Duodenal mucosa (tissue), 2 donors: Measurements from ENCODE around the gene KLF13.

Experiments
- H3K27ac ChIP-seq: one replicate; pipeline ENCODE4 v1.7.0; 2013; ENCODE audit warnings: low read depth, low read length
- H3K27me3 ChIP-seq, 2 donors: one replicate each; pipeline ENCODE4 v1.7.0; 2013; ENCODE audit warnings: low read length in 2 of 2, control low read depth in 1 of 2; ENCODE audit not compliant: insufficient read depth in 2 of 2, control insufficient read depth in 1 of 2
- H3K36me3 ChIP-seq, 2 donors: one replicate each; pipeline ENCODE4 v1.7.0; 2013; ENCODE audit warnings: low read length in 2 of 2, control low read depth in 1 of 2; ENCODE audit not compliant: insufficient read depth in 2 of 2, control insufficient read depth in 1 of 2
- H3K4me1 ChIP-seq, 2 donors: one replicate each; pipeline ENCODE4 v1.7.0; 2013; ENCODE audit warnings: low read length in 2 of 2, control low read depth in 1 of 2; ENCODE audit not compliant: insufficient read depth in 2 of 2, control insufficient read depth in 1 of 2
- H3K4me3 ChIP-seq, 2 donors: one replicate each; pipeline ENCODE4 v1.7.0; 2013; ENCODE audit warnings: low read length in 2 of 2, low read depth in 1 of 2
- H3K9ac ChIP-seq, 2 donors: one replicate each; pipeline ENCODE4 v1.7.0; 2013; ENCODE audit warnings: low read length in 2 of 2, low read depth in 1 of 2
- H3K9me3 ChIP-seq, 2 donors: one replicate each; pipeline ENCODE4 v1.7.0; 2013; ENCODE audit warnings: low read length in 2 of 2, control low read depth in 1 of 2; ENCODE audit not compliant: control insufficient read depth in 1 of 2

The KLF13 gene

DNA sequence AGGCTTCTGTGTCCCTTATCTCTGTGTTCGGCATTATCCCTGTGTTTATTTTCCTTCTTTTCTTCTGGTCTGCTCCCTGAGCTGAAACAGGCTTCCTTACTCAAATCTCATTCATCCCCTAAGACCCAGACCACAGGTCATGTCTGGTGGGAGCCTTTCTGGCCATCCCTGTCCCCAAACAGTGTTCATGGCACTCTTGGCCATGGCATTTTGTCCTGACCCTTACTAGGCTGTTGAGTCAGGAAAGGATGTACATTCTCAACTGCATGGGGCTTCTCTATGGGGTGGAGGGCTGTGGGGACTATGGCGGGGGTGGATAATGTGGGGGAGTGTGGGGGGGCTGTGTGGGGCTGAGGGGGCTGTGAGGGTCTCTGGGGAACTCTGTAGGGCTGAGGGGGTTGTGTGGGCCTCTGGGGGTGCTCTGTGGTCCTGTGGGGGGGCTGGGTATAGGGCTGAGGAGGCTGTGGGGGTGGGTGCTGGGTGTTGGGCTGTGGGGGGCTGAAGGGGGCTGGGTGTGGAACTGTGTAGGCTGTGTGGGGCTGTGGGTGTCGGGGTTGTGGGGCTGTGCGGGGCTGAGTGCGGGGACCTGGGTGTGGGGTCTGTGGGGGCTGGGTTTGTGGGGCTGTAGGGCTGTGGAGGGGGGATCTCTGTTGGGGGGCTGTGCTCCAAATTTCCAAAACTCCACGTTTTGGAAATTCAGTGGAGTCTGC is 64.3 kb downstream of the KLF13 start:
- Histone ChIP-seq H3K36me3 (no peaks in the 10 kb centered on the region), H3K4me1 (peaks cover 6 to 14% of the 10 kb centered on the region in 2 donors), H3K9me3 (no peaks in the 10 kb centered on the region), H3K27ac (no peak overlapping the region), H3K4me3 (no peak overlapping the region), H3K27me3 (no peaks in the 10 kb centered on the region), H3K9ac (no peak overlapping the region)

DNA sequence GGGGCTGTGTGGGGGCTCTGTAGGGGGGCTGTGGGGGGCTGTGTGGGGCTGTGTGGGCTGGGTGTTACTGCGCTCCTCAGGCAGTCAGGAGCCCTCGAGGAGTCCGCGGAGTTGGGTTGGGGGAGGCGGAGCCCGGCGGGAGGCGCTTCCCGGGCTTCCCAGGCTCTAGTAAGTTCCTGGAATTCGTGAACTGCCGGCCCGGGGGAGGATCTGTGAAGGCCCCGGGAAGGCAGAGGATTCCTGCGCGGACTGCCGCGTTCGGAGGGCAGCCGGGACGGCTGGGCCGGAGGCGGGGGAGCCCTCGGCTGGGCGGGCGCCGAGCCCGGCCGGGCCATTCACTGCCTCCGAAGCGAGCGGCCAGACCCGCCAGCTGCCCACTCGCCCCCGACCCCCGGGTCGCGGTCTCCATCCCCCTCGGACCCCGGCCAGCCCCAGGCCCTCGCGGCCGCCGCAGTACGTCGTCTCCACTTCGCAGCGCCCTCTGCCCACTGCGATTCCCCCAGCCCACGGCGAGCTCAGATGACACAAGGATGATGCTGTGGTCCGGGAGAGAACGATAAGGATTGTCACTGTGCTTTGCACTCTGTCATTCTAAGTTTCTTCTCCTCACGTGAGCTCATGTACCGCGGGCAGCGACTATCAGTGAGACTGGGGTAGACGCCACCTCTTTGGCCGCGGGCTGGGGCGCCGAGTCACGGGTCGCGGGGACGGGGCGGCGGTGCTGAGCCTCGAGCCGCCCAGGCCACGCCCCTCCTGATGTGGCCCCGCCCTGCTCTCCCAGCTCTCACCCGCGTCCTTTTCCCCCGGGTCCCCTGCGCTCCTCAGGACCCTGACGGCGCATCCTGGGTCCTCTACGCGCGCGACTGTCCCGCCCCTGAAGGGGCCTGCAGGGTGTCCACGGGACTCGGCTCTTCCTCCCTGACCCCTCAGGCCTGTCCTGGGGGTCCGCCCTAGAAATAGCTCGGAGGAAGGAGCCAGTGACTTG is 65.3 kb downstream of the KLF13 start:
- H3K4me1 ChIP-seq, result peaks cover 12 to 14% of the 10 kb centered on the region in 2 donors
- H3K36me3 ChIP-seq, result no peaks in the 10 kb centered on the region
- no peaks in the 10 kb centered on the region for H3K9me3 ChIP-seq
- H3K4me3 ChIP-seq, result peak overlapping the region; percentile 69 to 80
- H3K27me3 ChIP-seq, result no peaks in the 10 kb centered on the region
- peak overlapping the region; percentile 64 to 82 for H3K9ac ChIP-seq
- peak overlapping the region; percentile 91 for H3K27ac ChIP-seq

DNA sequence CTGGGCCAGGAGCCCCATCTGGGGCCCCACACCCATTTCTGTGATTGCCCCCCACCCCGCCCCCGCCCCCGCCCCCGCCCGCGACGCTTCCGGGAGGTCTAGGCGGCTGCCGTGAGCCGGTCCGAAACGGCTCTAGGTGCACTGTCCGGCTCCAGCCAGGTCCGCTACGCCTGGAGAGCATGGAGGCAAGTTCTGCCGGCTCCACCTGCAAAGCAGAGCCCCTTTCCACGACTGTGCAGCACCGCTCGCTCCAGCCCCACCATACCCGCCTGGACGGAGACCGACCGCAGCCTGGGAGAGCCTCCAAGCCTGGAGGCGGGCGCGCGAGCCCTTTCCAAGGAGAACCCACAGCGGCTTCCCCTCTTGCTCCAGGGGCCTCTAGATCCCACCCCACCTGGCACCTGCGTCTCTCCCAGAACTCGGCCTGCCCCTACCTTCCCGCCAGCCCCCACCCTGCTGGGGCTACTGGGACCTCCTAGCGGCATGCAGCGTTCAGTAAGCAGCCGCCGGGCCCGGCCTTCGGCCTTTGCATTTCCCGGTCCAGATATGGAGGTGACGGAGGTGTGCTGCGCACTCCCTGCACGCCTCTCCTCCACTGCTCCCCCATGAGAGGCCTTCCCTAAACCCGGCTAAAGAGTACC is 66.2 kb downstream of the KLF13 start:
- H3K9ac ChIP-seq, result peak overlapping the region; percentile 64 to 82
- peaks cover 19 to 20% of the 10 kb centered on the region in 2 donors for H3K4me1 ChIP-seq
- no peaks in the 10 kb centered on the region for H3K27me3 ChIP-seq
- H3K27ac ChIP-seq, result peak overlapping the region; percentile 91
- no peaks in the 10 kb centered on the region for H3K36me3 ChIP-seq
- no peaks in the 10 kb centered on the region for H3K9me3 ChIP-seq
- peak overlapping the region; percentile 69 to 80 for H3K4me3 ChIP-seq

DNA sequence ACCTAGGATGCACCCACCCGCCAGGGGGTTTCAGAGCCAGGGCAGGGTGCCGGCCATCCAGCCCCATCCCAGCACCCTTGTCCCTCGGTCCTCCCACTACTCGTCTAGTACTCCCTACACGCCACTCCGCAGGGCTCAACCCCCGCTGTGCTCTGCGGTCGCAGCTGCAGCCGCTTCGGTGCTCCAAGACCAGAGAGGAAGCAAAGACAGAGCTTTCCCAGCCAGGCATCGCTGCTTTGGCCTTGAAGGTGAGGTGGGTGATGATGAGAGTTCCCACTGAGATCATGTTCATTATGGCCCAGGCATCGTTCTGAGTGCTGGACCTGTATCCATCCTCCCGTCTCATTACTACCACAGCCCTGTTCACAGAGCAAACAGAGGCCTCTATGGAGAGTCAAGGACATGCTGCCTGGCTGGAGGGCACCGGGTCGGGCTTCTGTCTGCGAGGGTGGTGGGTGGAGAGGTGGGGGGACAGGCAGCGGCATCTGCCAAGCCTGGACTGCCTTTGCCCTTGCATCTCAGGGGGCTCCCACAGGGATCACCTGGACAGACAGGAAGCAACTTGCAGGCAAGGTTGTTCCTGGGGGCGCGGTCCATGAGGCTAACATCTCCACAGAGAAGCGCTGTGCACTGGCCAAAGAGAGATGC is 66.9 kb downstream of the KLF13 start:
- Histone ChIP-seq H3K9me3 (no peaks in the 10 kb centered on the region), H3K4me3 (peak overlapping the region; percentile 29 to 51), H3K27ac (no peak overlapping the region), H3K9ac (peak overlapping the region in 1 of 2 donors; percentile 82), H3K27me3 (no peaks in the 10 kb centered on the region), H3K4me1 (peaks cover 21 to 26% of the 10 kb centered on the region in 2 donors), H3K36me3 (no peaks in the 10 kb centered on the region)

DNA sequence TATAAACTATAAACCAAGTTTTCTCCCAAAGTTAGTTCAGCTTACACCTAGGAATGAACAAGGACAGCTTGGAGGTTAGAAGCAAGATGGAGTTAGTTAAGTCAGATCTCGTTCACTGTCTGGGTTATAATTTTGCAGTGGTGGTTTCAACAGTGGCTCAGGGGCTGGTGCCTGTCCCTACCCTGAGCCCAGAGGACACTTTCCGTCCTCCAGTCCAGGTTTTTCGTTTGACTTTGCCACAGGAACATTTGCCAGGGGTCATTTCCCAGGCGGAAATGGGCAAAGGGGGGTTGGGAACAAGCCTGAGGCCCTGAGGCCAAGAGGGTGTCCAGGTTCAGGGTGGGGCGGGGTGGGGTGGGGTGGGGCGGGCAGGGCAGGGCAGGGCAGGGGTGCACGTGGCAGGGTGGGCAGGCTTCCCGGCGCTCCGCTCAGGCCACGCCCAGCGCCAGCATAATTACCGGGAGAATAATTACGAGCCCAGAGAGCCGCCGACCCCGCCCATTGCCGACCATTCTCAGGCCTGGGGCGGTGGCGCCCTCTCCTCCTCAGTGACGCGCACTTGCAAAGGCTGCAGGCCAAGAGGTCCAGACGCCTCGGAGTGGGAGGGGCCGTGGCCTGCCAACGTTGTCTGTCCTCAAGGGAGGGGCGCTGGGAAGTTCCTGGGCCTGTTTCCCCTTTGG is 70.4 kb downstream of the KLF13 start:
- no peaks in the 10 kb centered on the region for H3K9me3 ChIP-seq
- peak overlapping the region in 1 of 2 donors; percentile 36 for H3K4me3 ChIP-seq
- H3K9ac ChIP-seq, result peak overlapping the region; percentile 32 to 44
- no peaks in the 10 kb centered on the region for H3K27me3 ChIP-seq
- no peaks in the 10 kb centered on the region for H3K36me3 ChIP-seq
- peak overlapping the region; percentile 47 for H3K27ac ChIP-seq
- peaks cover 32 to 37% of the 10 kb centered on the region in 2 donors for H3K4me1 ChIP-seq

DNA sequence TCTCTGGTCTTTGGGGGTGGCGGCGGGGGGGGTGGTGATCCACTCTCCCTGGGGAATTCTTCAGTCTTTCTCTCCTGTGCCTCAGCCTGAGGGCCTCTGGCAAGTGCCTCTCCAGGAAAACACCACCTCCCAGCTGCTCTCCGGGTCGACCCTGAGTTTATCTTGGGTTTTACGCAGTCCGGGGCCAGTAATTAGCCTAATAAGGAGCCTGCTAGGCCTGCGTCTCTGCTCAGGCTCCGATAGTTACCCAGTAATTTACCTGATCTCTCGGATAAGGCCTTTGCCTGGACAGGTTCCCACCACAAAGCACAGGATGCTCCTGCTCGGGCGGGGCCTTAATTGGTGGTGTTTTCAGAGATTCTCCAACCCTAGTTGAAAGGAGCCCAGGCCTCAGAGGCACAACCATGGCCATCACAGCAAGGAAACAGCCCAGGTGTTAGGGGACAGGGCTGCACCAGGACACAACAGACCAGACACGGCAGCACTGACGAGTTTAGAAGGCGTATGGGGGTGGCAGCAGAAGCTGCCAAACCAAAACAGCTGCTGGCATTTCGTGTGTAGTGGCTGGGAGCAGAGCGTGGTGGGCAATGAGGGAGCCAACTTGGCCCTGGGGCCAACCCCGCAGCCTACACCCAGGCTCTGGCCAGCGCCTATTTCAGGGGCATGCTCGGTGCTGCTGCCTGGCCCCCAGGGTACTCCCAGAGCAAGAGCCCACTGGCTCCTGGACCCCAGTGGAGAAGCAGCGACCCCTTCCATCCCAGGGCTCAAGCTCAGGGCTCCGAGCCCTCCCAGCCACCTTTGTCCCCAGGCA is 71.4 kb downstream of the KLF13 start:
- no peaks in the 10 kb centered on the region for H3K36me3 ChIP-seq
- H3K4me3 ChIP-seq, result no peak overlapping the region
- H3K9ac ChIP-seq, result peak overlapping the region; percentile 44 to 51
- H3K27me3 ChIP-seq, result no peaks in the 10 kb centered on the region
- no peaks in the 10 kb centered on the region for H3K9me3 ChIP-seq
- peaks cover 32 to 37% of the 10 kb centered on the region in 2 donors for H3K4me1 ChIP-seq
- H3K27ac ChIP-seq, result no peak overlapping the region

DNA sequence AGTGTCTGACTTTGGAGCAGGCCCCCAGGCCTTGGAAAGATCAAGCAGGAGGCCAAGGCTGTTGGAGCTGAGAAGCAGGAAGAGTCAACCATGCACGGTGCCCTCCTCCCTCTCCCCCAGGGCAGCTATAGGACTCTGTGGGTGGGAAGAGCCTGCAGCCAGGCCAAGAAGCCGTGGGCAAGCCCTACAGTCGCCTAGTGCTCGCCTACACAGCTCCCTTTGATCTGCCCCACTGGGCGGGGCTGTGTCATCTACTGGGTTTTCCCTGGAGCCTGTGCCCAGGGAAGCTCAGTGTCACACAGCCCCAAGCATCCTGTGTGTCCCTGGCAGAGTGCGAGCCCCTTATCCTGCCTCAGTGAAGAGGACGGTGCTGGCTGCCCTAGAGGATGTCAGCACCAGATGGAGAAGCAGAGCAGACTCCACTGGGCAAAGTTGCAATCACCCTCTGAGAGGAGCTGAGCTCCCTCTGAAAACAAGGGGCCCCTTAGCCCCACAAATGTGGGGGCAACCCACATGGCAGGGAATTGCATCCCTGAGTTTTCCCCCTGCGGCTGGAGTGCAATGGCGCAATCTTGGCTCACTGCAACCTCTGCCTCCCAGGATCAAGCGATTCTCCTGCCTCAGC is 72.2 kb downstream of the KLF13 start:
- Histone ChIP-seq H3K27me3 (no peaks in the 10 kb centered on the region), H3K27ac (no peak overlapping the region), H3K4me1 (peaks cover 25 to 32% of the 10 kb centered on the region in 2 donors)

DNA sequence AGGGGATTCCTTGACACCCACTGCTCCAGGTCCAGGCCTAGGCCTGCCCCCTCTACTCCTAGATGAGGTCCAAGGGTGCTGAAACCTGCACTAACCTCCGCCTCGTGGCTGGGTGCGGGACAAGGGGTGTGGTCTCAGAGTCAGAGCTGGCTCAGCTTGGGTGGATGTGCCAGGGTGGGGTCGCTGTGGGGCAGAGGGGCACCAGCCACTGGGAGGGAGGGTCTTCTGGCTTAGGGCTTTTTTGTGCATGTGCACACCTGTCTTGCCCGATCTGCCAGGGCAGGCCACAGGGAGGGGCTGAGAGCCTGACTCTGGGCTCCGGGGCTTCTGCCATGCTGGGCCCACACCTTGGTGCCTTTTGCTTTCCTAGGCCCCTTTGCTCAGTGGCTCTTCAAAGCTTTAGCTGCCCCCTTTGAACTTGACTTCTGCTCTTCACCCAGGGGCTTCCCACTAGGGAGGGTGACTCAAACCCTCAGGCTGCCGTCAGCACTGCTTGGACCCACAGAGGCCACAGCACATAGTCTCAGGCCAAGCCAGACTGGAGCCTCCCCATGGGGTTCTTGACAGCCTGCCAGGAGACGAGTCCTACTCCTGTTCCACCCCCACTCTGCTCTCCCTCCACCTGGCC is 73.0 kb downstream of the KLF13 start:
- Histone ChIP-seq H3K9me3 (no peaks in the 10 kb centered on the region), H3K36me3 (no peaks in the 10 kb centered on the region), H3K27me3 (no peaks in the 10 kb centered on the region), H3K4me1 (peaks cover 24 to 31% of the 10 kb centered on the region in 2 donors), H3K4me3 (no peak overlapping the region), H3K27ac (no peak overlapping the region), H3K9ac (no peak overlapping the region)

More for the DNA sequence above, 72.2 kb downstream of the KLF13 start:
- Histone ChIP-seq H3K4me3 (no peak overlapping the region), H3K9ac (peak overlapping the region in 1 of 2 donors; percentile 51), H3K9me3 (no peaks in the 10 kb centered on the region), H3K36me3 (no peaks in the 10 kb centered on the region)
